Lower lobe of right lung (tissue), 2 donors: ENCODE data around the gene GPR152. TPM values are rescaled to one million over a fixed set of nuclear protein-coding genes. Genes with fewer than 3 reads are reported as not detected.

Experiments
- ATAC-seq, 2 donors: fragments of 200-7000 bp; cut with Tn5 transposase; one replicate each; pipeline ENCODE4 v1.9.1; 2020 to 2022; ENCODE audit warnings: mild to moderate bottlenecking in 2 of 2, moderate library complexity in 2 of 2
- DNase-seq: peaks from one replicate; pipeline ENCODE4 v3.0.0-alpha.2; 2020
- H3K27ac ChIP-seq: fragments of 200-600 bp; one replicate; pipeline ENCODE4 v1.8.0; 2022
- H3K27me3 ChIP-seq: fragments of 200-600 bp; one replicate; pipeline ENCODE4 v1.8.0; 2022; ENCODE audit warnings: low read depth
- H3K36me3 ChIP-seq: fragments of 200-600 bp; one replicate; pipeline ENCODE4 v1.8.0; 2022; ENCODE audit warnings: mild to moderate bottlenecking
- H3K4me1 ChIP-seq: fragments of 200-600 bp; one replicate; pipeline ENCODE4 v1.8.0; 2022
- H3K4me3 ChIP-seq: fragments of 200-600 bp; one replicate; pipeline ENCODE4 v1.8.0; 2022; ENCODE audit warnings: mild to moderate bottlenecking
- H3K9me3 ChIP-seq: fragments of 200-600 bp; one replicate; pipeline ENCODE4 v1.8.0; 2022
- CTCF ChIP-seq: fragments of 200-600 bp; IDR thresholded peaks from one replicate; pipeline ENCODE4 v1.8.0; 2022; ENCODE audit warnings: antibody characterized with exemption, mild to moderate bottlenecking
- intact Hi-C: fragments of 100-400 bp; cut with DNase I; formaldehyde crosslinking; loops from one replicate; pipeline ENCODE4 v1.11.0; 2022
- total RNA-seq: library from RNA; stranded (reverse); fragmentation: NEBNext Ultra II Directional; extraction: Animal tissue kit (Norgen Biotek cat#: 25700); gene quantifications from one replicate; pipeline ENCODE4 v1.2.1, GENCODE V29; 2021
- donor health status: DM: no; HTN: yes; CAD: no; lungs with severe emphysema.

Gene GPR152
- total RNA-seq, 1 donor from 2014 or later = not detected

DNA sequence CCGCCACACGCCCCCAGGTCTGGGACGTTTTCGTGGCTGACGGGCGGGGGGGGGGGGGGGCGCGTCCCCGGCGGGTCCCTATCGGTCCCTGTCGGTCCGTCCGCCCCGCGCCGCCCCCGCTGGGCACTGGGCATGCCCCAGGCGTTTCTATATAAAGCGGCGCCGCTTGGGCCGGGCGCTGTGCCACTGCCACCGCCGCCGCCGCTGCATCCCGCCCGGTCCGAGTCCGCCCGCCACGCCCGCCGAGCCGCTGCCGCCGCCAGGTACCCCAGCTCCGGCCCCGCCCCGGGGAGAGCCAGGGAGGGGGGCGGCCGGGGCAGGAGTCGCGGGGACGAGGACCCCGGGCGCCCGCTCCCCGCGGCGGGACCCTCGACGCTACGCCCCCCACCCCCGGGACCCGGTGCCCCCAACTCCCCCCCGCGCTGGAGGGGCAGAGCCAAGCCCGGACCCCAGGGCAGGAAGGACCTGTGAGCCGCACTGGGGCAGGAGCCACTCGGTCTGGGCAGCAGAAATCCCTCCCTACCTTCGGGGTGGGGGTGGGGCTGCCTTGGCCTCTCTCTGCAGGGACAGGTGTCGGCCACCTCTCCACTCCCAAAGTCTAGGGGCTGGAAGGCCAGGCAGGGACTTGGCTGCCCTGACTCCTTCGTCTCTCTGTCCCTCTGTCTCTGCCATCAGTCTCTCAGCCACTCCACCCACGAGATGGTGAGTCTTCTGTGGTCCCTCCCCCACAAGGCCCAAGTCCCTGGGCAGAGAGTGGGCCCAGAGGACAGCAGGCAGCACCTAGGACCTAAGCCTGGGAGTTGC, 36.8 kb downstream of the GPR152 start, which contains the start of gene CARNS1:
CARNS1 (plus strand) TSS at position 178 of the 804 bp plus-strand sequence; CDS start at position 700, 522 bp downstream.
- no peaks in the 10 kb centered on the region for H3K9me3 ChIP-seq

DNA sequence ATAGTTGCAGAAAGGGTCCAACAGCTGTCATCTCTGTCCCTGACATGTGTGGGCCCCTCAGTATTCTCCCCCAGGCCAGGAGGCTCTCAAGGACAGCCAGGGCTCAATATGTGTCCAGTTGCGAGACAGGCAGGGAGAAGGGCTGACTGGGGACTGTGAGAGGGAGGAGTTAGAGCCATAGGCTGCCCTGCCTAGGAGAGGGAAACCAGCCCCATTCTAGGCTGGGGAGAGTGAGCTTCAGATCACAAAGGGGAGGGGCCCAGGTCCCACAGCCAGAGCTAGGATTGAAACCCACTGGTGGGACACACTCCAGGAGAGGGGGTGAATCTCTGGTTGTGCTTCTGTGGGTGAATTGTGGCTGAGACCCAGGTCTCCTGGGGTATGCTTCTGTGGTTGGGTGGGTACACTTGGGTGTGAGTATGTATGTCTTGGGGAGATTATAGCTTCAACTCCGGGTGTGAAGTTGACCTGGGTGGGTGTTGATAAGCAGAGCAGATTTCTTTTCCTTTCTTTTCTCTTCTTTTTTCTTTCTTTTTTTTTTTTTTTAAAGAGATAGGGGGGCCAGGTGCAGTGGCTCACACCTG, 39.2 kb downstream of the GPR152 start:
- intact Hi-C loops = no loop called here
- TF ChIP-seq CTCF = no peak
- Histone ChIP-seq H3K27me3 (no peaks in the 10 kb centered on the region), H3K27ac (no peak overlapping the region), H3K4me3 (no peak overlapping the region), H3K4me1 (peaks cover 38% of the 10 kb centered on the region), H3K9me3 (no peaks in the 10 kb centered on the region), H3K36me3 (no peaks in the 10 kb centered on the region)
- DNase-seq (no peak), ATAC-seq (no peak)

More for the DNA sequence above, 36.8 kb downstream of the GPR152 start, which contains the start of gene CARNS1:
- peaks cover 50% of the 10 kb centered on the region for H3K4me1 ChIP-seq
- no peaks in the 10 kb centered on the region for H3K36me3 ChIP-seq
- H3K27me3 ChIP-seq = no peaks in the 10 kb centered on the region
- DNase-seq = no peak
- H3K27ac ChIP-seq = peak within 1 kb of the TSS; percentile 26
- intact Hi-C loops = no loop called here
- no peak for TF ChIP-seq CTCF
- H3K4me3 ChIP-seq = peak within 1 kb of the TSS; percentile 37
- ATAC-seq = peak in 1 of 2 donors; percentile 20

- TF ChIP-seq CTCF = no peak
- H3K9me3 ChIP-seq = no peaks in the 10 kb centered on the region
- ATAC-seq = no peak
- H3K36me3 ChIP-seq = no peaks in the 10 kb centered on the region
- DNase-seq = no peak
- no peaks in the 10 kb centered on the region for H3K27me3 ChIP-seq
- peaks cover 37% of the 10 kb centered on the region for H3K4me1 ChIP-seq
- no peak overlapping the region for H3K4me3 ChIP-seq
- no peak overlapping the region for H3K27ac ChIP-seq
- intact Hi-C loops = no loop called here
Measured at GRCh38 chr11:67412495-67413179, 39.9 kb downstream of the GPR152 start.

GRCh38 chr11:67411785-67412152, 40.8 kb downstream of the GPR152 start:
- ATAC-seq (no peak), DNase-seq (no peak)
- intact Hi-C loops = no loop called here
- peaks cover 30% of the 10 kb centered on the region for H3K4me1 ChIP-seq
- H3K4me3 ChIP-seq = no peak overlapping the region
- H3K27me3 ChIP-seq = no peaks in the 10 kb centered on the region
- no peaks in the 10 kb centered on the region for H3K36me3 ChIP-seq
- no peaks in the 10 kb centered on the region for H3K9me3 ChIP-seq
- H3K27ac ChIP-seq = no peak overlapping the region
- TF ChIP-seq CTCF = no peak

- DNase-seq (no peak), ATAC-seq (no peak)
- Histone ChIP-seq H3K9me3 (no peaks in the 10 kb centered on the region), H3K36me3 (no peaks in the 10 kb centered on the region), H3K27ac (no peak overlapping the region), H3K4me1 (peaks cover 25% of the 10 kb centered on the region), H3K27me3 (no peaks in the 10 kb centered on the region), H3K4me3 (no peak overlapping the region)
- intact Hi-C loops = no loop called here
- no peak for TF ChIP-seq CTCF
Measured at GRCh38 chr11:67410984-67411784, 41.3 kb downstream of the GPR152 start.
